Pancreas (tissue), 10 donors: ENCODE results near the gene RIC3. TPM values are rescaled to one million over a fixed set of nuclear protein-coding genes. Genes with fewer than 3 reads are reported as not detected.

Experiments
- ATAC-seq, 4 donors: fragments of 200-7000 bp; cut with Tn5 transposase; one replicate each; pipeline versions ENCODE4 v1.8.0 to v1.9.1; 2020; ENCODE audit warnings: mild to moderate bottlenecking in 4 of 4, moderate library complexity in 4 of 4
- DNase-seq, 6 donors: peaks; one replicate each; pipeline ENCODE4 v3.0.0-alpha.2; 2020
- FAIRE-seq: peaks from 2 replicates; lab custom pipeline; 2012; peaks lifted over from hg19 to GRCh38; lab: Jason Lieb, UNC
- H3K27ac ChIP-seq, 4 donors: fragments of 200-600 bp; sonication (generic); 1 replicate in 3 of 4; 2 replicates in 1 of 4; pipeline versions ENCODE4 v1.5.0 to v1.8.0; 2020
- H3K27me3 ChIP-seq, 4 donors: fragments of 200-600 bp; one replicate each; pipeline ENCODE4 v1.8.0; 2021
- H3K36me3 ChIP-seq, 3 donors: fragments of 200-600 bp; sonication (generic) in 1 of 3; one replicate each; pipeline versions ENCODE4 v1.5.0 to v1.8.0; 2020 to 2021
- H3K4me1 ChIP-seq, 3 donors: fragments of 200-600 bp; one replicate each; pipeline ENCODE4 v1.8.0; 2021
- H3K4me3 ChIP-seq, 4 donors: fragments of 200-600 bp; sonication (generic) in 2 of 4; one replicate each; pipeline versions ENCODE4 v1.5.0 to v1.8.0; 2020 to 2021
- H3K9me3 ChIP-seq, 4 donors: fragments of 200-600 bp; one replicate each; pipeline ENCODE4 v1.8.0; 2021
- CTCF ChIP-seq, 4 donors: fragments of 200-600 bp; sonication (generic) in 3 of 4; IDR thresholded peaks; one replicate each; pipeline versions ENCODE4 v1.5.0 to v1.8.0; 2021; ENCODE audit warnings: antibody characterized with exemption in 4 of 4
- WGBS, 2 donors: extraction: QIAGEN DNeasy Blood & Tissue Kit; methylation state at CpG; one replicate each; pipeline ENCODE4 v1.1.7; 2013; 5-methylcytosine and 5-hydroxymethylcytosine counted together
- intact Hi-C, 3 donors: fragments of 100-400 bp; cut with DNase I; formaldehyde crosslinking; loops; one replicate each; pipeline versions ENCODE4 v1.11.1 to v1.14.2; 2022
- polyA plus RNA-seq, 2 donors: library from polyadenylated mRNA; stranded (reverse); fragments of 200-250 nt; gene quantifications; one replicate each; pipeline ENCODE4 v1.2.3, GENCODE V29; 2013
- total RNA-seq, 6 donors: library from RNA; stranded (reverse); fragmentation: NEBNext Ultra II Directional in 4 of 6; extraction: Animal tissue kit (Norgen Biotek cat#: 25700) in 4 of 6; gene quantifications; one replicate each; pipeline versions ENCODE4 v1.2.1 to v1.2.4, GENCODE V29; 2021 to 2023
- donor health status: healthy with polysubstance abuse.
- donor health status: DM: no; HTN: no; CAD: no; lungs with moderate emphysema.
- donor health status: DM: no; HTN: no; CAD: no.
- donor health status: control.
- donor health status: control.
- donor health status: Bipolar disorder and iron deficiency.
- donor health status: DM: yes; HTN: yes; CAD: no.
- donor health status: DM: no; HTN: no; CAD: no.
- donor health status: DM: no; HTN: no; CAD: no.
- donor health status: DM: yes; HTN: yes; CAD: no.

Gene RIC3
- total and polyA plus RNA-seq, 8 donors, result 11.3 to 49.9 (median 18.2) TPM

DNA sequence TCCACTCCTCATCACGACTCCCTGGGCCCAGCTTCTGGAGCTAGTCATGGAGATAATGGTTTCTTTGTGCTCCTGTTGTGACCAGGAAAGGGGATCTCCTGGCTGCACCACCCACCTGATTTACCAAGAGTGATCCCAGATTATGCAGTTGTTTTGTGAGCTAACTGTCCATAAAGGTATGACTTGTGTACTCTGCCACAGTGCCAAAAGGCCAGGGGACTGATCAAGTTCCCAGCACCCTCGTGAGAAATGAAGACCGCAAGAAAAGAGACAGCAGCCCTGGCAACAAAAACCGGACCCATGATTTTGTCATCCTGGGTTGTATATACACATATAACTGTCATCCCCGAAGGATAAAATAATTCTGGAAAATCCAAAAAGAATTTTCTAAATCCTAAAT, 61.2 kb downstream of the RIC3 start:
- Histone ChIP-seq H3K27ac (no peak overlapping the region), H3K4me1 (no peaks in the 10 kb centered on the region), H3K4me3 (no peak overlapping the region), H3K9me3 (no peaks in the 10 kb centered on the region), H3K27me3 (no peaks in the 10 kb centered on the region), H3K36me3 (peaks cover 0 to 9% (median 0%) of the 10 kb centered on the region in 3 donors)
- intact Hi-C loops, result no loop called here
- 80 to 85% methylated on average over 5 of the region's 5 CpGs for WGBS, 2 donors
- ATAC-seq (no peak), DNase-seq (no peak), FAIRE-seq (no peak)
- TF ChIP-seq CTCF (IDR thresholded peaks at IDR 0.05), result no peak

- Histone ChIP-seq H3K4me1 (no peaks in the 10 kb centered on the region), H3K27me3 (no peaks in the 10 kb centered on the region), H3K4me3 (no peak overlapping the region), H3K9me3 (no peaks in the 10 kb centered on the region), H3K36me3 (peaks cover 0 to 9% (median 0%) of the 10 kb centered on the region in 3 donors), H3K27ac (no peak overlapping the region)
- FAIRE-seq (no peak), ATAC-seq (no peak), DNase-seq (no peak)
- 94 to 95% methylated on average over 2 of the region's 2 CpGs for WGBS, 2 donors
- intact Hi-C loops, result no loop called here
- TF ChIP-seq CTCF (IDR thresholded peaks at IDR 0.05), result no peak
These were observed 62.1 kb downstream of the RIC3 start for GRCh38 chr11:8106679-8107078.

DNA sequence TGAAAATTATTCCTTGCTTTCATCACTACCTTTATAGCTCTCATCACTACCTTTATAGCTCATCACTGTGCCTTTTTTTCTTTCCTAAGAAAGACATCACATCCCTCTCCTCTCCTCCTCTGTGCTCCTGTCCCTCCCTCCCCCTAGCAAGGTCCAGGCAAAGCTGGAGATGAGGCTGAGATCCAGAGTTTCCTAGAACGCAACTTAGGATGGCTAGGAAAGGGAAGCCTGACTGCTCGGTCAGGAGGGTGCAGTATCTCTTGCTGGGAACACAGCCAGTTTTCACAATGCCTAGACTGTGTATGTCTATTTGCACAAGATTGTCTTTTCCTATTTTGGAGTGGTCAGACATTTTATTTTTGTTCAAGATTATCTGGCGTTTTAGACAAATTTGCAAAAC, 63.2 kb downstream of the RIC3 start:
- no peaks in the 10 kb centered on the region for H3K9me3 ChIP-seq
- no peak overlapping the region for H3K4me3 ChIP-seq
- ATAC-seq (no peak), FAIRE-seq (no peak), DNase-seq (no peak)
- intact Hi-C loops, result no loop called here
- no peaks in the 10 kb centered on the region for H3K27me3 ChIP-seq
- H3K4me1 ChIP-seq, result no peaks in the 10 kb centered on the region
- peaks cover 0 to 9% (median 0%) of the 10 kb centered on the region in 3 donors for H3K36me3 ChIP-seq
- no peak for TF ChIP-seq CTCF (IDR thresholded peaks at IDR 0.05)
- 65 to 66% methylated on average over 3 of the region's 3 CpGs for WGBS, 2 donors
- H3K27ac ChIP-seq, result no peak overlapping the region

DNA sequence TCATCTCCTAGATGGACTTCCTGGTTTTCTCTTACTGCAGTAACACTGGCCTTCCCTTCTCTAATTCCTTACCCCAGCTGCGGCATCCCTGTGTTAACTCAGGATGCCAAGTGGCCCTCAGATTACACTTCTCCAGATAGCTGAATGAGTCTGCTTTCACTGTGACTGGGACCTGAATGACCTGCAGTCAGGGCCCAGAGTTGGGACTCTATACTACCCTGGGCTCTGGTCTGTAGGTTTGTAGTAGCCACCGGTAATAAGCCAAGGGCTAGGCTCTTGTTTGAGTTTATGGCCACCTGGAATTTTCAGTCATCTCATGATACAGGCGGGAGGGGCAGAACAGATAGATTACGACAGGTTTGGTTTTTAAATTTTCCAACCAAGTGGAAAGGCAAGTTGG, 63.7 kb downstream of the RIC3 start:
- ATAC-seq (no peak), FAIRE-seq (no peak), DNase-seq (no peak)
- intact Hi-C loops, result no loop called here
- no peak overlapping the region for H3K4me3 ChIP-seq
- peaks cover 0 to 9% (median 0%) of the 10 kb centered on the region in 3 donors for H3K36me3 ChIP-seq
- no peak for TF ChIP-seq CTCF (IDR thresholded peaks at IDR 0.05)
- H3K27ac ChIP-seq, result no peak overlapping the region
- no peaks in the 10 kb centered on the region for H3K4me1 ChIP-seq
- WGBS, 2 donors, result 92 to 93% methylated on average over 4 of the region's 4 CpGs
- H3K9me3 ChIP-seq, result no peaks in the 10 kb centered on the region
- no peaks in the 10 kb centered on the region for H3K27me3 ChIP-seq

DNA sequence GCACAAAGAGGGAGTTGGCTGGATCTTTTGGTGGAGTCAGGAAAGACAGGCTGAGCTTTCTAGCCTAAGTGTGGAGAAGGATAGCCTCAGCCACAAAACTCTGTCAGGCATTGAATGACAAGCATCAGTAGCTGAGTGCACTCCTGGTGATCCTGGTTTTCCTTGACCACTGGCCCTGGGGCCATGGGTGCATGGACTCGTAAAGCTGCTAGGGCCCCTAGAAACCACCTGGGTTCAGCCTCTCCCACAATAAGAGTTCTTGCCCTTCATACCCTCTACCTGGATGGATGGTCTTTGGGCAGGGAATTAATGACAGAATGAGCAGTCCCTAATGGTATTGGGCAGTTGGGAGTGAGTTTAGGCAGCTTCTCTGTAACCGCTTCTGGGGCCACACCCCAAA, 64.9 kb downstream of the RIC3 start:
- 93 to 100% methylated on average over 2 of the region's 2 CpGs for WGBS, 2 donors
- ATAC-seq (no peak), DNase-seq (no peak), FAIRE-seq (no peak)
- no peaks in the 10 kb centered on the region for H3K4me1 ChIP-seq
- H3K27me3 ChIP-seq, result no peaks in the 10 kb centered on the region
- intact Hi-C loops, result no loop called here
- peaks cover 0 to 7% (median 0%) of the 10 kb centered on the region in 3 donors for H3K36me3 ChIP-seq
- H3K9me3 ChIP-seq, result no peaks in the 10 kb centered on the region
- no peak for TF ChIP-seq CTCF (IDR thresholded peaks at IDR 0.05)
- H3K27ac ChIP-seq, result no peak overlapping the region
- no peak overlapping the region for H3K4me3 ChIP-seq
